LNCaP clone FGC (cell line): ENCODE measurements around the gene ZC3H10.

Experiments used
- DNase-seq: peaks from one replicate; pipeline ENCODE4 v3.0.0-alpha.2; 2011; ENCODE audit warnings: low read depth
- H3K4me3 ChIP-seq: 2 replicates; pipeline ENCODE4 v1.5.1; 2011; ENCODE audit warnings: mild to moderate bottlenecking, low read depth, low read length, control low read depth
- TF ChIP-seq, protein P1 (sequence below): IDR thresholded peaks from 2 replicates; pipeline ENCODE4 v1.5.1; 2012; ENCODE audit warnings: mild to moderate bottlenecking; ENCODE audit not compliant: control insufficient read depth, insufficient read depth; ENCODE audit errors: extremely low read depth

The ZC3H10 gene

DNA sequence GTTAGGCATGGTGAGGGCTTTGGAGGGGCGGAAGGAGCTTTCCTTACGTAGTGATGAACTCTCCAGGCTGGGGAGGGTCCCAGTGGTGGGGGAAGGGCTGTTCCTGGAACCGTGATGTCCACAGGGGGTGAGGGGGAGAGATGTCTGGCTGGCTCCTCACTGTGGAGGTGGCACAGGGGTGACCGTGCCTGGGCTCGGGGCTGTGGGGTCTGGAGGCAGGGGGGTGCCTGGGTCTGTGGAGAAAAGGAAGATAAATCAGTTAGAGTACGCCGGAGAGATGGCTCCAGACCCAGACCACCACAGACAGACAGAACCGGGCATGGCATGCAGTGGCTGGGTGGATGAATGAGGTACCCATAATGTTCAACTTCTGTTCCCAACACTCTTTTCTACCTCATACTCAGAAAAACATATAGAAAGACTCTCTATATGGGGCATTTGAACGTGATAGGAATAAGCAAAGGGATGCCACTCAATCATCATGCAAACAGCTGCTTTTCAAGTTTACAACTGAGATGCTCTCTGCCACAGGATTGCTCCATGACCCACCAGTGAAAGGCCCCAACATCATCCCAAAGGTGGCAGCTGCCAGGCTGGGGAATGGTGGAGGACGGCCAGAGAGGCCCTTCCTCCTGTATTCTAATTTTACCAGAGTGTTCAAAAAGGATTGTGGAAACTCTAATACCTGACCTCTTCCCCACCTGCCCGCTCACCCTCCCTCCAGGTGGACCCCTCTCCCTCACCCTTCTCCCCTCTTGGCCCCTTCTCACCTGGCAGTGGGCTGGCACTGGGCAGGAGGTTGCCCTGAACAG is 45.7 kb downstream of the ZC3H10 start:
- H3K4me3 ChIP-seq, result no peak overlapping the region
- DNase-seq, result no peak
- TF ChIP-seq, protein P1, sequence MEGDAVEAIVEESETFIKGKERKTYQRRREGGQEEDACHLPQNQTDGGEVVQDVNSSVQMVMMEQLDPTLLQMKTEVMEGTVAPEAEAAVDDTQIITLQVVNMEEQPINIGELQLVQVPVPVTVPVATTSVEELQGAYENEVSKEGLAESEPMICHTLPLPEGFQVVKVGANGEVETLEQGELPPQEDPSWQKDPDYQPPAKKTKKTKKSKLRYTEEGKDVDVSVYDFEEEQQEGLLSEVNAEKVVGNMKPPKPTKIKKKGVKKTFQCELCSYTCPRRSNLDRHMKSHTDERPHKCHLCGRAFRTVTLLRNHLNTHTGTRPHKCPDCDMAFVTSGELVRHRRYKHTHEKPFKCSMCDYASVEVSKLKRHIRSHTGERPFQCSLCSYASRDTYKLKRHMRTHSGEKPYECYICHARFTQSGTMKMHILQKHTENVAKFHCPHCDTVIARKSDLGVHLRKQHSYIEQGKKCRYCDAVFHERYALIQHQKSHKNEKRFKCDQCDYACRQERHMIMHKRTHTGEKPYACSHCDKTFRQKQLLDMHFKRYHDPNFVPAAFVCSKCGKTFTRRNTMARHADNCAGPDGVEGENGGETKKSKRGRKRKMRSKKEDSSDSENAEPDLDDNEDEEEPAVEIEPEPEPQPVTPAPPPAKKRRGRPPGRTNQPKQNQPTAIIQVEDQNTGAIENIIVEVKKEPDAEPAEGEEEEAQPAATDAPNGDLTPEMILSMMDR, result no peak

DNA sequence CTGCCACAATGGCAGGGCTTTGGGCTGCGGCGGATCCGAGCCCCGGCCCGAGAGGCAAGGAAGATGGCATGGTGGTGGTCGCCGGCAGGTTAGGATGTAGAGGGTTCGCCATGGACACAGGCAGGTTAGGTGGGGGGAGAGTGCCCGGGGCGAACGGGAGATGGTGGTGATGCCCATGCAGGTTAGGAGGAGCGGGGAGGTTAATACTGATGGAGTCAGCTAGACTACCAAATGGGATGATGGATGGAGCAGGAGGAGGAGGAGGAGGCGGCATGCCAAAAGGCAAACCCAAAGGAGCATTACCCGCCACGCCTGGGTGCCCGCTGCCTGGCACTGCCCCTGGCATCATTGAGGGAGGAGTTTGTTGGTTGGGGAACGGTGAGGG is 46.3 kb downstream of the ZC3H10 start:
- no peak overlapping the region for H3K4me3 ChIP-seq
- TF ChIP-seq, protein P1, result no peak
- DNase-seq, result no peak

DNA sequence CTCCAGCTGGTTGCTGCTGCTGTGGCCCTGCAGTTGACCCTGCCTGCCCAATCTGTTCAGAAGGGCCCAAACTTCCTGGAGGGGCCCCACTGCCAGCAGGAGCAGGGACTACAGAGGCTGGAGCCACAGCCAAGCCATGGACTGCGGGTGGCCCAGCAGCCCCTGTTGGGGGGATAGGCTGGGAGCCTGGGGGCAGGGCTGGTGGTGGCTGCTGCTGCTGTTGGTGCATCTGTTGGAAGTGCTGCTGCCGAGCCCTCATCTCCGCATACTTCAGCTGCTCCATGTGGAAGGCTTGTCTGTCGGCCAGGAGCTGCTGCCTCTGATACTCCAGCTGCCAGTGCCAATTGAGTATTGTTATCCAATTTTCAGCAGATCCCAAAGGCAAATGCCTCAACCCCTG is 47.3 kb downstream of the ZC3H10 start:
- DNase-seq, result no peak
- no peak overlapping the region for H3K4me3 ChIP-seq
- TF ChIP-seq, protein P1, result no peak

DNA sequence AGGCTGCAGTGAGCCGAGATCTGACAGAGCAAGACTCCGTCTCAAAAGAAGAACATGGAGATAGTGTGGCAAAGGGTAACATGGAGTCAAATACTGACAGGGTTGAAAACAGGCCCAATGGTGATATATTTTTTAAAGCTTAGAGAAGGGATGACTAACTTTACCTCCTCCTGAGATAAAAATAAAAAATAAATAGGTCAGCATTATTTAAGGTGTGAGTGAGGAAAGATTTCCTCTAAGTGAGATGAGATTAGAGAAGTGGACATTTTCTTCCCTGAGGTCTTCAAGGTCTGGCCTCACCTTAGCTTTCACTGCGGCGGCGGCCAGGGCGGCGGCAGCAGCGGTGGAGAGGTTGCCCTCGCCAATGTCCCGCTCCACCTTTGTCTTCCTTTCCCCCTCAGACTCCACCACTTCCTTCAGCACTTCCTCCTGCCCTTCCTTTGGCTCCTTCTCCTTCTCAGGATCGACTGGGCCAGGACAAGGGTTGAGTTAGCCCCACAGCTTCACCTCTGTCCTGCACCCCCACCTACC is 51.2 kb downstream of the ZC3H10 start:
- H3K4me3 ChIP-seq, result no peak overlapping the region
- no peak for DNase-seq
- TF ChIP-seq, protein P1, result no peak

DNA sequence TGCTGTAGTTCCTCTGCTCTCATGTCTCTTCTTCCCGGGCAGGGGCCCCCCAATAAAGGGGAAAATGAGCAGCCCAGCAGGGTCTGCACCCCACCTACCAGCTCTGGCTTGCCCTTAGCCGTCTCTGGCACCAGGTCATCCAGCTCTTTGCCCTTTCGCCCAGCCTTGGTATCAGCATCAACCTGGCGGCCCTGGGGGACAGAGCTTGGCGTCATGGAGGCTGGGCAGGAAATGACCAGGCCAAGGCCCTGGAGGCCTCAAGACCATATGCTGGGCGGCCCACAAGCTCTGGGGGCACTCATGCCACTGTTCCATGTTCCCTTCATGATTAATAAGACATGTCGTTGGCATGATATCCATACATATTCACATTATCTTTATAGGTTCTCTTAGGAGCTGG is 54.8 kb downstream of the ZC3H10 start:
- TF ChIP-seq, protein P1, result no peak
- no peak overlapping the region for H3K4me3 ChIP-seq
- no peak for DNase-seq
